SIG-M5 (cell line): ENCODE measurements around the gene CARS1.
"Not testable (repeated sequence)": the region's sequence is repeated elsewhere in the genome, so short reads cannot be mapped to it uniquely, and the experiment has no call there.

Source experiments
- DNase-seq: peaks from one replicate; lab custom pipeline; 2025; lab: John Stamatoyannopoulos, UW

Gene CARS1

GRCh38 chr11:3089236-3090061, 32.2 kb upstream of the CARS1 start:
- DNase-seq = no peak

- DNase-seq = no peak
Measured at GRCh38 chr11:3088806-3089205, 31.6 kb upstream of the CARS1 start.

- DNase-seq = no peak
Measured at GRCh38 chr11:3087821-3088800, 30.9 kb upstream of the CARS1 start.

GRCh38 chr11:3087373-3087772, 30.1 kb upstream of the CARS1 start:
- DNase-seq = no peak

GRCh38 chr11:3086671-3087150, 29.5 kb upstream of the CARS1 start:
- no peak for DNase-seq

- DNase-seq = no peak
Measured at GRCh38 chr11:3086114-3086513, 28.9 kb upstream of the CARS1 start.

- DNase-seq = no peak
Measured at GRCh38 chr11:3085052-3085451, 27.8 kb upstream of the CARS1 start.

GRCh38 chr11:3083321-3083720, 26.1 kb upstream of the CARS1 start:
- no peak for DNase-seq

GRCh38 chr11:3081386-3081751, 24.1 kb upstream of the CARS1 start:
- DNase-seq = no peak

GRCh38 chr11:3080733-3081385, 23.6 kb upstream of the CARS1 start:
- DNase-seq = no peak

GRCh38 chr11:3080104-3080503, 22.9 kb upstream of the CARS1 start:
- DNase-seq = no peak

GRCh38 chr11:3077846-3078440, 20.7 kb upstream of the CARS1 start:
- no peak for DNase-seq

GRCh38 chr11:3077189-3077836, 20.1 kb upstream of the CARS1 start:
- no peak for DNase-seq

- DNase-seq = no peak
Measured at GRCh38 chr11:3074912-3075589, 17.8 kb upstream of the CARS1 start.

- no peak for DNase-seq
Measured at GRCh38 chr11:3073029-3073435, 15.8 kb upstream of the CARS1 start.

- DNase-seq = no peak
Measured at GRCh38 chr11:3069425-3069824, 12.2 kb upstream of the CARS1 start.

- DNase-seq = not testable (repeated sequence)
Measured at GRCh38 chr11:3066308-3066707, 9.1 kb upstream of the CARS1 start.

- DNase-seq = not testable (repeated sequence)
Measured at GRCh38 chr11:3064709-3065108, 7.5 kb upstream of the CARS1 start.

GRCh38 chr11:3063876-3064275, 6.7 kb upstream of the CARS1 start:
- not testable (repeated sequence) for DNase-seq

GRCh38 chr11:3063432-3063831, 6.2 kb upstream of the CARS1 start:
- not testable (repeated sequence) for DNase-seq
